Measurements from ENCODE around the gene DNAJC30.

DNA sequence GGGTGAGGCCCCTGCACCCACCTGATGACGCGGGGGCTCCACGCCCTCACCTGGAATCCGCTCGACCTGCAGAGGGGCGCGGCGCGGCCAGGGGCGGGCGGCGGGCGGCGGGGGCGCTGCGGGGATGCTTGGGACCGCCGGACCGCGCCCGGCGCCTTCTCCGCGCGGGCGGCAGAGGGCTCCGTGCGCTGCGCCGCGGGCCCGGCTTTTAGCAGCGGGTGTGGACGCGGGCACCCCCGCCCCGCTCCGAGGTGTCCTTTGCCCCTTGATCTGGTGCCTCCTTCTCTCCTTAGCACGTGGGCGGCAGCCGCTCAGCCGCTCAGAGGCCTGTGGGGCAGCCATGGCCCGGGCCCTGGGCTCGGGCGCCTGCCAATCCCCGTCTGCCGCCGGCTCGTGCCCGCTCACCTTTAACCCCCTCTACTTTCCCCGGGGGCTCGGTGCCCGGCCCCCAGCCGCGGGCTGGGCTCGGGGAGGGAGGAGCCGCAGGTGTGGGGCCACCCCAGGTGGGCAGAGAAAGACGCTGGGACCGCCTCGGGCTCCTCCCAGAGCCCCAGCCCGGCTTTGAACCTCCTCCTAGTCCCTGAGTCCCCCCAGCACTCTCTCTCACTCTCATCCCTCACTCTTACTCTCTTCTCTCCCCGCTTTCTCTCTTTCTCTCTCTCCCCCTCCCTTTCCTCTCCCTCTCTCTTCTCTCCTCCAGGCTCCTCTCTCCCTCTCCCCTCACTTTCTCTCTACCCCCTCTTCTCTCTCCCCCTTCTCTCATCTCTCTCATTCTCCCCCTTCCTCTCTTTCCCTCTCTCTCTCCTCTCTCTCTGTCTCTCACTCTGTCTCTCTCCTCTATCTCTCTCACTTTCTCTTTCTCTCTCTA lies 35.3 kb downstream of the DNAJC30 start:
- TF ChIP-seq, protein P1, sequence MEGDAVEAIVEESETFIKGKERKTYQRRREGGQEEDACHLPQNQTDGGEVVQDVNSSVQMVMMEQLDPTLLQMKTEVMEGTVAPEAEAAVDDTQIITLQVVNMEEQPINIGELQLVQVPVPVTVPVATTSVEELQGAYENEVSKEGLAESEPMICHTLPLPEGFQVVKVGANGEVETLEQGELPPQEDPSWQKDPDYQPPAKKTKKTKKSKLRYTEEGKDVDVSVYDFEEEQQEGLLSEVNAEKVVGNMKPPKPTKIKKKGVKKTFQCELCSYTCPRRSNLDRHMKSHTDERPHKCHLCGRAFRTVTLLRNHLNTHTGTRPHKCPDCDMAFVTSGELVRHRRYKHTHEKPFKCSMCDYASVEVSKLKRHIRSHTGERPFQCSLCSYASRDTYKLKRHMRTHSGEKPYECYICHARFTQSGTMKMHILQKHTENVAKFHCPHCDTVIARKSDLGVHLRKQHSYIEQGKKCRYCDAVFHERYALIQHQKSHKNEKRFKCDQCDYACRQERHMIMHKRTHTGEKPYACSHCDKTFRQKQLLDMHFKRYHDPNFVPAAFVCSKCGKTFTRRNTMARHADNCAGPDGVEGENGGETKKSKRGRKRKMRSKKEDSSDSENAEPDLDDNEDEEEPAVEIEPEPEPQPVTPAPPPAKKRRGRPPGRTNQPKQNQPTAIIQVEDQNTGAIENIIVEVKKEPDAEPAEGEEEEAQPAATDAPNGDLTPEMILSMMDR (IDR thresholded peaks at IDR 0.05), result peak in 2 of 5 experiments; percentile 19 to 20
- TF ChIP-seq POLR2A (IDR thresholded peaks at IDR 0.05) (peak; percentile 18), EP300 (IDR thresholded peaks at IDR 0.05; ENCODE audit: low read depth) (no peak), POLR2AphosphoS5 (IDR thresholded peaks at IDR 0.05) (peak in 1 of 3 donors; percentile 43)

All from transverse colon (tissue), 4 donors.